ENCODE results near the gene TMEM212. TPM values are rescaled to one million over a fixed set of nuclear protein-coding genes. Genes with fewer than 3 reads are reported as not detected.

The TMEM212 gene
- total and polyA plus RNA-seq, 2 of the 13 experiments (the other 11 are each of a cell fraction or from before 2014, with no cell fraction given), result not detected

DNA sequence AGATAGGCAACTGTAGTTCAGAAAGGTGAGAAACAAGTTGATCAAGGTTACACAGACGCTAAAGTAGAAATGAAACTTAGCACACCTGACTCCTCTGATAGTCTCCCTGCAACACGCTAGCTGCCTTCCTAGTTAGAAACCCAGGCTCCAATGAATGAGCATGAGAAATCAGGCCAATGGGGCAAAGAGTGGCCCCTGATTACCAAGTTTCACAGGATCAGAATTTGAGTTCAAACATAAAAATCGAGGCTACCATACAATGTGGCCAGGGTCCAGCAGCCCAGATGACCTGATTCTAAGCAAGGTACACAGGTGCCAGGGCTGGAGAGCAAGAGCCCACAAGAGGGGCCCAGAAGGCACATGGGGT, 40.6 kb upstream of the TMEM212 start (continued):
- TF ChIP-seq ZNF615 (CRISPR knock-in tag; IDR thresholded peaks at IDR 0.05; ENCODE audit: borderline replicate concordance) (no peak), ZNF354B (CRISPR knock-in tag; IDR thresholded peaks at IDR 0.05) (no peak), ZNF839 (CRISPR knock-in tag; IDR thresholded peaks at IDR 0.05; ENCODE audit: borderline replicate concordance) (no peak)

DNA sequence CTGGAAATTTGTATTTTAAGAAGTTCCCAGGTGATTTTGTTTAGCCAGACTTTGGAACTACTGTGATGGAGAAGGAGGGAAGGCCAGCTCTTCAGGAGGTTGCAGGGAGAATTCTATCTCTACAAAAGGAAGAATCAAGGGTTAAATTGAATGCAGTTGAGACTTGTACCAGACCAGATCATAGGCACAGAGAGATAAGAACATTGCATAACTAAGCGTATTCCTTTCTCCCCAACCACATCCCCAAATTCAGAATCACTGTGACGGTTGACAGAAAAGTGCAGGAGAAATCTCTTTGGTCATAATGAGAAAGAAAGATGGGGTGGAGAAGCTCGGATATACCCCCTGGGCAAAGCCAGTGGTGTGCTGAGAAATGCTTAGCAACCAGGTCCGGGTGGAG, 40.1 kb upstream of the TMEM212 start:
- in situ Hi-C loops (cut with HindIII; ENCODE audit: extremely low pct_ligation_motif_present, low pct_unique_long_range_greater_than_20kb) (no loop called here), intact Hi-C loops (cut with micrococcal nuclease; ENCODE audit: unreplicated experiment) (no loop called here)
- ATAC-seq (no peak), DNase-seq (ENCODE audit: low spot score) (no peak), FAIRE-seq (no peak)
- H2AFZ ChIP-seq (ENCODE audit: low read length), result no peak overlapping the region
- WGBS (ENCODE audit: low lambda C conversion rate), result 94% methylated on average over 4 of the region's 4 CpGs
- peaks cover 4 to 17% of the 10 kb centered on the region in 2 experiments for H3K36me3 ChIP-seq (replicated peaks in 1 of 2; ENCODE audit: control insufficient read depth in 1 of 2, insufficient read depth in 2 of 2, low read length in 2 of 2)
- TF ChIP-seq RFXAP (CRISPR knock-in tag; IDR thresholded peaks at IDR 0.05; ENCODE audit: borderline replicate concordance) (0 out of 2 replicates have a peak, but pooled peaks have one; percentile 26), ZNF652 (CRISPR knock-in tag; IDR thresholded peaks at IDR 0.05; ENCODE audit: borderline replicate concordance, low read depth) (peak; percentile 65)
- TF ChIP-seq, protein P1, sequence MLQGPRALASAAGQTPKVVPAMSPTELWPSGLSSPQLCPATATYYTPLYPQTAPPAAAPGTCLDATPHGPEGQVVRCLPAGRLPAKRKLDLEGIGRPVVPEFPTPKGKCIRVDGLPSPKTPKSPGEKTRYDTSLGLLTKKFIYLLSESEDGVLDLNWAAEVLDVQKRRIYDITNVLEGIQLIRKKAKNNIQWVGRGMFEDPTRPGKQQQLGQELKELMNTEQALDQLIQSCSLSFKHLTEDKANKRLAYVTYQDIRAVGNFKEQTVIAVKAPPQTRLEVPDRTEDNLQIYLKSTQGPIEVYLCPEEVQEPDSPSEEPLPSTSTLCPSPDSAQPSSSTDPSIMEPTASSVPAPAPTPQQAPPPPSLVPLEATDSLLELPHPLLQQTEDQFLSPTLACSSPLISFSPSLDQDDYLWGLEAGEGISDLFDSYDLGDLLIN (CRISPR knock-in tag; IDR thresholded peaks at IDR 0.05; ENCODE audit: borderline replicate concordance), result no peak
- peaks cover 93% of the 10 kb centered on the region for H3K4me1 ChIP-seq (ENCODE audit: insufficient read depth, low read length)
- no TSS peak for BruUV-seq (replicated peaks)
- no peak overlapping the region for H3K9ac ChIP-seq (ENCODE audit: insufficient read depth, low read depth, low read length)
- peaks cover 94% of the 10 kb centered on the region for H3K79me2 ChIP-seq (ENCODE audit: insufficient read depth, low read length)
- no peak overlapping the region for H3K27ac ChIP-seq (ENCODE audit: extremely low read length, insufficient read depth, low read length)
- no peak overlapping the region for H3K4me2 ChIP-seq (ENCODE audit: low read depth, low read length)
- ChIA-PET CTCF (ENCODE audit: low intra/inter-chr PET ratio, low total read pairs) (no interaction called here), POLR2A (no interaction called here)
- H3K4me3 ChIP-seq (replicated peaks in 1 of 3; ENCODE audit: insufficient read depth in 1 of 3, low read depth in 2 of 3, low read length in 3 of 3), result no peak overlapping the region
- H4K20me1 ChIP-seq (ENCODE audit: insufficient read depth, low read length), result peaks cover 11% of the 10 kb centered on the region
- no peaks in the 10 kb centered on the region for H3K27me3 ChIP-seq (ENCODE audit: control insufficient read depth in 1 of 2, insufficient read depth in 2 of 2, low read length in 2 of 2)
- no peaks in the 10 kb centered on the region for H3K9me3 ChIP-seq (ENCODE audit: low read length)

Measured in HepG2 (cell line).